ENCODE measurements around the gene EXOC2. TPM values are rescaled to one million over a fixed set of nuclear protein-coding genes. Genes with fewer than 3 reads are reported as not detected.

Gene EXOC2, protein sequence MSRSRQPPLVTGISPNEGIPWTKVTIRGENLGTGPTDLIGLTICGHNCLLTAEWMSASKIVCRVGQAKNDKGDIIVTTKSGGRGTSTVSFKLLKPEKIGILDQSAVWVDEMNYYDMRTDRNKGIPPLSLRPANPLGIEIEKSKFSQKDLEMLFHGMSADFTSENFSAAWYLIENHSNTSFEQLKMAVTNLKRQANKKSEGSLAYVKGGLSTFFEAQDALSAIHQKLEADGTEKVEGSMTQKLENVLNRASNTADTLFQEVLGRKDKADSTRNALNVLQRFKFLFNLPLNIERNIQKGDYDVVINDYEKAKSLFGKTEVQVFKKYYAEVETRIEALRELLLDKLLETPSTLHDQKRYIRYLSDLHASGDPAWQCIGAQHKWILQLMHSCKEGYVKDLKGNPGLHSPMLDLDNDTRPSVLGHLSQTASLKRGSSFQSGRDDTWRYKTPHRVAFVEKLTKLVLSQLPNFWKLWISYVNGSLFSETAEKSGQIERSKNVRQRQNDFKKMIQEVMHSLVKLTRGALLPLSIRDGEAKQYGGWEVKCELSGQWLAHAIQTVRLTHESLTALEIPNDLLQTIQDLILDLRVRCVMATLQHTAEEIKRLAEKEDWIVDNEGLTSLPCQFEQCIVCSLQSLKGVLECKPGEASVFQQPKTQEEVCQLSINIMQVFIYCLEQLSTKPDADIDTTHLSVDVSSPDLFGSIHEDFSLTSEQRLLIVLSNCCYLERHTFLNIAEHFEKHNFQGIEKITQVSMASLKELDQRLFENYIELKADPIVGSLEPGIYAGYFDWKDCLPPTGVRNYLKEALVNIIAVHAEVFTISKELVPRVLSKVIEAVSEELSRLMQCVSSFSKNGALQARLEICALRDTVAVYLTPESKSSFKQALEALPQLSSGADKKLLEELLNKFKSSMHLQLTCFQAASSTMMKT
- total RNA-seq (ENCODE audit: low replicate concordance), result 37.3 and 46.5 TPM in 2 replicates

DNA sequence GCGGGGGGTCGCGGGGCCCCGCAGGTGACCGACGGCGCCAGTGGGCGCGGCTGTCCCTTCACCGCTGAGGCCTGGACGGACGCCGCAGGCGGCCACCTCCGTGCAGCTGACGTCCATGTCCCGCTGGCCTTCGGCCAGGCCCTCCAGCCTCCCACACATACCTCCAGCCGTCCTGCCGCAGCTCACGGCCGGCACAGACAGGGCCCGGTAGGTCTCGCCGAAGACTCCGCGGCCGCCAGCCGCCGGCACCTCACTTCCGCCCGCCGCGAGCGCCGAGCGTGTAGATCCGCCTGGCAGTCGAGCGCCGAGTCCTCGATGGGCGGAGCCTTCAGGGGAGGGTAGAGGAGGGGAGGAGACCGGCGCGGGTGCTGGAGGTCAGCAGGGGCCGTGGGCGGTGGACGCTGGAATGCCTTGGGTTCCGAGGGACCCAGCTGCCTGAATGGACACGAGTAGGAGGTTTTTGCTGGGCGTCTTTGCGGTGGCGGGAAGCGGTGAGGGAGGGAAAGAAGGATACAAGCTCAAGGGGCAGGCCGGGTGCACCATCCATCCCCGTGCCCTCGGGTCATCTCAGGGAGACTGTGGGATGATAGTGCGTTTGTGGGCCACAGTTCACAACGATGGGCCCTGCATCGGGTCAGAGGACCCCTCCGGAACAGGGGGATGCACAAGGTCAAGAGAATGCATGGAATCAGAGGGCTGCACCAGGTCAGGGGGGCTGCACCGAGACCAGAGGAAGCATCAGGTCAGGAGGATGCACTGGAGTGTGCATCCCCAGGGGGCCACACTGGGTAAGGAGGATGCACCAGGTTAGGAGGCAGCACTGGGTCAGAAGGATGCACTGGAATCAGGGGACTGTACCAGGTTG, at the start of gene EXOC2:
Gene EXOC2 (minus strand): TSS at position 282 of the 865 bp plus-strand sequence. CDS start 55,321 bp downstream, outside the sequence.
- peaks cover 6% of the 10 kb centered on the region for H3K27me3 Mint-ChIP-seq (ENCODE audit: insufficient read depth, low read depth)
- peaks cover 8% of the 10 kb centered on the region for H3K4me1 ChIP-seq
- peak; percentile 96 for DNase-seq (ENCODE audit: low spot score)
- peak within 1 kb of the TSS; percentile 51 for H3K27ac ChIP-seq
- no peaks in the 10 kb centered on the region for H3K9me3 ChIP-seq (ENCODE audit: low read depth)
- H3K36me3 ChIP-seq, result no peaks in the 10 kb centered on the region
- H3K79me2 ChIP-seq (ENCODE audit: low read depth), result peaks cover 43% of the 10 kb centered on the region
- H3K4me3 Mint-ChIP-seq, result peak within 1 kb of the TSS; percentile 97
- no peaks in the 10 kb centered on the region for H3K27me3 ChIP-seq
- H3K9me3 Mint-ChIP-seq, result no peaks in the 10 kb centered on the region
- H3F3A ChIP-seq (ENCODE audit: low read depth), result no peaks in the 10 kb centered on the region
- H2AFZ ChIP-seq (replicated peaks), result peak within 1 kb of the TSS; percentile 95
- H3K4me2 ChIP-seq, result peak within 1 kb of the TSS; percentile 92
- peak within 1 kb of the TSS; percentile 81 for H3K27ac Mint-ChIP-seq
- peaks cover 29% of the 10 kb centered on the region for H4K20me1 ChIP-seq (ENCODE audit: low read depth)
- peaks cover 16% of the 10 kb centered on the region for H3K4me1 Mint-ChIP-seq
- no peaks in the 10 kb centered on the region for H3K36me3 Mint-ChIP-seq
- peak within 1 kb of the TSS; percentile 48 for H3K9ac ChIP-seq
- H3K4me3 ChIP-seq, result peak within 1 kb of the TSS; percentile 90
- TF ChIP-seq, protein P1, sequence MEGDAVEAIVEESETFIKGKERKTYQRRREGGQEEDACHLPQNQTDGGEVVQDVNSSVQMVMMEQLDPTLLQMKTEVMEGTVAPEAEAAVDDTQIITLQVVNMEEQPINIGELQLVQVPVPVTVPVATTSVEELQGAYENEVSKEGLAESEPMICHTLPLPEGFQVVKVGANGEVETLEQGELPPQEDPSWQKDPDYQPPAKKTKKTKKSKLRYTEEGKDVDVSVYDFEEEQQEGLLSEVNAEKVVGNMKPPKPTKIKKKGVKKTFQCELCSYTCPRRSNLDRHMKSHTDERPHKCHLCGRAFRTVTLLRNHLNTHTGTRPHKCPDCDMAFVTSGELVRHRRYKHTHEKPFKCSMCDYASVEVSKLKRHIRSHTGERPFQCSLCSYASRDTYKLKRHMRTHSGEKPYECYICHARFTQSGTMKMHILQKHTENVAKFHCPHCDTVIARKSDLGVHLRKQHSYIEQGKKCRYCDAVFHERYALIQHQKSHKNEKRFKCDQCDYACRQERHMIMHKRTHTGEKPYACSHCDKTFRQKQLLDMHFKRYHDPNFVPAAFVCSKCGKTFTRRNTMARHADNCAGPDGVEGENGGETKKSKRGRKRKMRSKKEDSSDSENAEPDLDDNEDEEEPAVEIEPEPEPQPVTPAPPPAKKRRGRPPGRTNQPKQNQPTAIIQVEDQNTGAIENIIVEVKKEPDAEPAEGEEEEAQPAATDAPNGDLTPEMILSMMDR (IDR thresholded peaks at IDR 0.05), result no peak
- TF ChIP-seq EZH2 (IDR thresholded peaks at IDR 0.05), result peak; percentile 40

DNA sequence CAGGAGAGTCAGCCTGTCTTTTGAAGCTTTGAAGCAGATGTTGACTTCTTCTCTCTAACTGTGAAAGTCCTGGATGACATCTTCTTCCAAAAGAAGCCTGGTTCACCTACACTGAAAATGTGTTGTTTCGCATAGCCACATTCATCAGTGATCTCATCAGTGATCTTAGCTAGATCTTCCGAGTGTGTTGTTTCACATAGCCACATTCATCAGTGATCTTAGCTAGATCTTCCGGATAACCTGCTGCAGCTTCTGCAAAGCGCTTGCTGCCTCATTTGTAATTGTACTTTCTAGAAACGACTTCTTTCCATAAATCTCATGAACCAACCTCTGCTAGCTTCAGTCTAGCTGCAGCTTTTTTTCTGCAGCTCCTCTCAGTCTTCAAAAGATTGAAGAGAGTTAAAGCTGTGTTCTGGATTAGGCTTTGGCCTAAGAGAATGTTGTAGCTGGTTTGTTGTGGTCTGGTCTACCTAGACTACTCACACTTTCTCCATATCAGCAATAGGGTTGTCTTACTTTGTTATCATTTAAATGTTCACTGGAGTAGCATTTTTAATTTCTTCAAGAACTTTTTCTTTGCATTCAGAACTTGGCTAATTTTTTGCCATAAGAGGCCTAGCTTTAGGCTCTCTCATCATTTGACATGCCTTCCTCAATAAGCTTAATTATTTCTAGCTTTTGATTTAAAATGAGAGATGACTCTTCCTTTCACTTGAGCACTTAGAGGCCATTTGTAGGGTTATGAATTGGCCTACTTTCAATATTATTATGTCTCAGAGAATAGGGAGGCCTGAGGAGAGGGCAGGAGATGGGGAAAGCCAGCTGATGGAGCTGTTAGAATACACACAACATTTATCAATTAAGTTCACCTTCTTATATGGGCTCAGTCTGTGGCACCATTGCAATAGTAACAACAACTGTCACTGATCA, 48.7 kb upstream of the EXOC2 start:
- Mint-ChIP-seq H3K36me3 (no peaks in the 10 kb centered on the region), H3K4me1 (no peaks in the 10 kb centered on the region), H3K4me3 (no peak overlapping the region), H3K27me3 (ENCODE audit: insufficient read depth, low read depth) (no peaks in the 10 kb centered on the region), H3K27ac (no peak overlapping the region), H3K9me3 (peaks cover 3% of the 10 kb centered on the region)
- TF ChIP-seq, protein P1 (IDR thresholded peaks at IDR 0.05), result no peak
- TF ChIP-seq EZH2 (IDR thresholded peaks at IDR 0.05), result no peak
- no peak for TF ChIP-seq EZH2phosphoT487 (IDR thresholded peaks at IDR 0.05)
- no peaks in the 10 kb centered on the region for H4K20me1 ChIP-seq (ENCODE audit: low read depth)
- no peaks in the 10 kb centered on the region for H3K4me1 ChIP-seq
- no peak overlapping the region for H3K9ac ChIP-seq
- H3K27me3 ChIP-seq, result no peaks in the 10 kb centered on the region
- H3K79me2 ChIP-seq (ENCODE audit: low read depth), result no peaks in the 10 kb centered on the region
- H3K36me3 ChIP-seq, result no peaks in the 10 kb centered on the region
- no peak overlapping the region for H3K4me2 ChIP-seq
- DNase-seq (ENCODE audit: low spot score), result no peak
- no peaks in the 10 kb centered on the region for H3K9me3 ChIP-seq (ENCODE audit: low read depth)
- peak overlapping the region; percentile 45 for H2AFZ ChIP-seq (replicated peaks)
- H3F3A ChIP-seq (ENCODE audit: low read depth), result no peaks in the 10 kb centered on the region
- no peak overlapping the region for H3K27ac ChIP-seq
- H3K4me3 ChIP-seq, result no peak overlapping the region
